SK-N-SH (cell line): ENCODE results near the gene FHIP1B. TPM values are rescaled to one million over a fixed set of nuclear protein-coding genes. Genes with fewer than 3 reads are reported as not detected.

Experiments
- CTCF ChIA-PET: fragments of 300-600, 350-600 bp; formaldehyde crosslinking; extraction: SDS; loops from one replicate; lab custom pipeline; 2021; lab: Yijun Ruan, JAX
- POLR2A ChIA-PET: fragments of 350-600 bp; sonication (Branson Sonifier 250); formaldehyde crosslinking; extraction: SDS; loops from one replicate; lab custom pipeline; 2020; ENCODE audit warnings: antibody characterized with exemption, inconsistent platforms; lab: Yijun Ruan, JAX
- DNase-seq: peaks from one replicate; pipeline ENCODE4 v3.0.0; 2012
- H2AFZ ChIP-seq: fragments of 200-600 bp; sonication (generic); 2 replicates; pipeline ENCODE4 v1.8.1; 2016; ENCODE audit warnings: antibody characterized with exemption, mild to moderate bottlenecking, low read depth
- H3F3A ChIP-seq: fragments of 200-600 bp; sonication (generic); replicated peaks from 2 replicates; pipeline ENCODE3; 2016; ENCODE audit warnings: antibody characterized with exemption, mild to moderate bottlenecking; ENCODE audit not compliant: insufficient read depth
- H3K27ac ChIP-seq, 2 experiments: fragments of 200-500 bp in 1 of 2; fragments of 200-600 bp in 1 of 2; sonication (Bioruptor generic) in 1 of 2; sonication (generic), shearing (Covaris generic) in 1 of 2; 2 replicates each; pipeline versions ENCODE4 v1.5.1 to v1.6.1; 2014 to 2016; ENCODE audit warnings: low read depth in 2 of 2, inconsistent platforms in 1 of 2, low read length in 1 of 2, mild to moderate bottlenecking in 1 of 2, mixed read lengths in 1 of 2
- H3K27me3 ChIP-seq: fragments of 200-600 bp; sonication (generic), shearing (Covaris generic); 2 replicates; pipeline ENCODE4 v1.6.1; 2016; ENCODE audit warnings: mixed run types; ENCODE audit not compliant: insufficient read depth
- H3K36me3 ChIP-seq, 2 experiments: fragments of 200-500 bp in 1 of 2; fragments of 200-600 bp in 1 of 2; sonication (Bioruptor generic) in 1 of 2; sonication (generic) in 1 of 2; replicated peaks in 1 of 2; 2 replicates each; pipeline versions ENCODE3 to v1.5.1; 2014 to 2016; ENCODE audit warnings: low read length in 1 of 2, mild to moderate bottlenecking in 1 of 2; ENCODE audit not compliant: insufficient read depth in 2 of 2, control insufficient read depth in 1 of 2
- H3K4me1 ChIP-seq, 2 experiments: fragments of 200-500 bp in 1 of 2; fragments of 200-600 bp in 1 of 2; sonication (Bioruptor generic) in 1 of 2; sonication (generic), shearing (Covaris generic) in 1 of 2; 2 replicates each; pipeline versions ENCODE4 v1.5.1 to v1.6.1; 2014 to 2016; ENCODE audit warnings: low read depth in 1 of 2, low read length in 1 of 2, mixed run types in 1 of 2; ENCODE audit not compliant: insufficient read depth in 2 of 2, control insufficient read depth in 1 of 2
- H3K4me2 ChIP-seq: fragments of 200-600 bp; sonication (generic), shearing (Covaris generic); 2 replicates; pipeline ENCODE4 v1.6.1; 2017; ENCODE audit warnings: mixed run types
- H3K4me3 ChIP-seq, 2 experiments: fragments of 200-500 bp in 1 of 2; fragments of 200-600 bp in 1 of 2; sonication (Bioruptor generic) in 1 of 2; sonication (generic), shearing (Covaris generic) in 1 of 2; 2 replicates each; pipeline versions ENCODE4 v1.5.1 to v1.8.1; 2014 to 2016; ENCODE audit warnings: low read depth in 2 of 2, inconsistent platforms in 1 of 2, low read length in 1 of 2, mild to moderate bottlenecking in 1 of 2, mixed read lengths in 1 of 2, moderate library complexity in 1 of 2
- H3K79me2 ChIP-seq: fragments of 200-600 bp; sonication (generic); 2 replicates; pipeline ENCODE4 v1.8.1; 2017; ENCODE audit warnings: mild to moderate bottlenecking; ENCODE audit not compliant: insufficient read depth
- H3K9ac ChIP-seq: fragments of 200-600 bp; sonication (generic); 2 replicates; pipeline ENCODE4 v1.6.1; 2017; ENCODE audit warnings: mixed run types
- H3K9me2 ChIP-seq: fragments of 200-600 bp; sonication (generic); 2 replicates; pipeline ENCODE4 v1.6.1; 2017; ENCODE audit warnings: mixed run types
- H3K9me3 ChIP-seq: fragments of 200-600 bp; sonication (generic); 2 replicates; pipeline ENCODE4 v1.6.1; 2017; ENCODE audit warnings: mixed run types, mild to moderate bottlenecking, moderate library complexity
- H4K20me1 ChIP-seq: fragments of 200-600 bp; sonication (generic); 2 replicates; pipeline ENCODE4 v1.6.1; 2017; ENCODE audit warnings: mild to moderate bottlenecking, mixed run types; ENCODE audit not compliant: insufficient read depth
- CHD2 ChIP-seq: fragments of 150-350 bp; IDR thresholded peaks from 2 replicates; pipeline ENCODE4 v1.6.1; 2018; ENCODE audit warnings: low read length; ENCODE audit not compliant: partially characterized antibody
- EP300 ChIP-seq, 2 experiments: IDR thresholded peaks; 2 replicates each; pipeline versions ENCODE4 v1.4.0 to v1.6.1; 2012; ENCODE audit warnings: borderline replicate concordance in 1 of 2, low read depth in 1 of 2, low read length in 1 of 2
- FOSL2 ChIP-seq: IDR thresholded peaks from 2 replicates; pipeline ENCODE4 v1.4.0; 2012; ENCODE audit warnings: low read depth, mild to moderate bottlenecking, moderate library complexity, borderline replicate concordance
- FOXJ3 ChIP-seq: sonication (generic); formaldehyde crosslinking; IDR thresholded peaks from 2 replicates; pipeline ENCODE4 v1.5.1; 2020; ENCODE audit warnings: mild to moderate bottlenecking, missing genetic modification reagents
- FOXM1 ChIP-seq: IDR thresholded peaks from 2 replicates; pipeline ENCODE4 v1.4.0; 2012; ENCODE audit warnings: low read depth, mild to moderate bottlenecking
- GATA2 ChIP-seq: sonication (generic); formaldehyde crosslinking; IDR thresholded peaks from 2 replicates; pipeline ENCODE4 v1.5.0; 2020; ENCODE audit warnings: mild to moderate bottlenecking, missing genetic modification reagents
- IRF3 ChIP-seq: fragments of 150-350 bp; IDR thresholded peaks from 2 replicates; pipeline ENCODE4 v1.6.1; 2016; ENCODE audit warnings: mild to moderate bottlenecking, low read depth, low read length
- JUND ChIP-seq: IDR thresholded peaks from 2 replicates; pipeline ENCODE4 v1.4.0; 2012
- MEF2A ChIP-seq: IDR thresholded peaks from 2 replicates; pipeline ENCODE4 v1.4.0; 2012; ENCODE audit warnings: low read depth, borderline replicate concordance
- MXI1 ChIP-seq: IDR thresholded peaks from 2 replicates; pipeline ENCODE4 v1.6.1; 2012; ENCODE audit warnings: mild to moderate bottlenecking, low read depth, low read length, improper control_type of control experiment
- NFIC ChIP-seq: IDR thresholded peaks from 2 replicates; pipeline ENCODE4 v1.4.0; 2012; ENCODE audit warnings: borderline replicate concordance
- POLR2AphosphoS5 ChIP-seq: IDR thresholded peaks from 2 replicates; pipeline ENCODE4 v1.6.1; 2012; ENCODE audit warnings: low read depth, low read length
- RAD21 ChIP-seq: IDR thresholded peaks from 2 replicates; pipeline ENCODE4 v1.6.1; 2012; ENCODE audit warnings: mild to moderate bottlenecking, low read length
- RCOR1 ChIP-seq: fragments of 150-350 bp; IDR thresholded peaks from 2 replicates; pipeline ENCODE4 v1.6.1; 2017; ENCODE audit warnings: antibody characterized with exemption, low read length
- RFX5 ChIP-seq: IDR thresholded peaks from 2 replicates; pipeline ENCODE4 v1.6.1; 2012; ENCODE audit warnings: mild to moderate bottlenecking, improper control_type of control experiment, low read length
- RXRA ChIP-seq: IDR thresholded peaks from 2 replicates; pipeline ENCODE4 v1.4.0; 2012; ENCODE audit warnings: low read depth, mild to moderate bottlenecking, borderline replicate concordance
- SIN3A ChIP-seq: IDR thresholded peaks from 2 replicates; pipeline ENCODE4 v1.6.1; 2012; ENCODE audit warnings: low read depth, mild to moderate bottlenecking, low read length, moderate library complexity, borderline replicate concordance
- SMC3 ChIP-seq: IDR thresholded peaks from 2 replicates; pipeline ENCODE4 v1.6.1; 2012; ENCODE audit warnings: low read depth, low read length, improper control_type of control experiment
- TEAD4 ChIP-seq: IDR thresholded peaks from 2 replicates; pipeline ENCODE4 v1.4.0; 2012; ENCODE audit warnings: mild to moderate bottlenecking, borderline replicate concordance; ENCODE audit not compliant: insufficient read depth
- USF1 ChIP-seq: IDR thresholded peaks from 2 replicates; pipeline ENCODE4 v1.4.0; 2012; ENCODE audit warnings: low read depth, borderline replicate concordance
- YY1 ChIP-seq: IDR thresholded peaks from 2 replicates; pipeline ENCODE4 v1.4.0; 2012; ENCODE audit warnings: low read depth, mild to moderate bottlenecking
- ZBTB33 ChIP-seq: IDR thresholded peaks from 2 replicates; pipeline ENCODE4 v1.4.0; 2012; ENCODE audit warnings: low read depth, borderline replicate concordance
- WGBS: methylation state at CpG from one replicate; pipeline ENCODE4 v1.1.6; 2017; ENCODE audit warnings: low lambda C conversion rate; 5-methylcytosine and 5-hydroxymethylcytosine counted together
- polyA plus RNA-seq, 3 experiments: library from polyadenylated mRNA; depleted of rRNA; stranded (reverse); fragments of >200 nt; gene quantifications; 2 replicates each; pipeline ENCODE4 v1.2.3, GENCODE V29; 2012
- TF ChIP-seq, protein P1 (sequence below): fragments of 200-600 bp; sonication (generic); IDR thresholded peaks from 2 replicates; pipeline ENCODE4 v1.6.1; 2017; ENCODE audit warnings: antibody characterized with exemption, mild to moderate bottlenecking, moderate library complexity
- TF ChIP-seq, protein P2 (sequence below): IDR thresholded peaks from 2 replicates; pipeline ENCODE4; 2012

Gene FHIP1B
- polyA plus RNA-seq, 1 of the 3 experiments (the other 2 are of a cell fraction): 26.3 TPM

DNA sequence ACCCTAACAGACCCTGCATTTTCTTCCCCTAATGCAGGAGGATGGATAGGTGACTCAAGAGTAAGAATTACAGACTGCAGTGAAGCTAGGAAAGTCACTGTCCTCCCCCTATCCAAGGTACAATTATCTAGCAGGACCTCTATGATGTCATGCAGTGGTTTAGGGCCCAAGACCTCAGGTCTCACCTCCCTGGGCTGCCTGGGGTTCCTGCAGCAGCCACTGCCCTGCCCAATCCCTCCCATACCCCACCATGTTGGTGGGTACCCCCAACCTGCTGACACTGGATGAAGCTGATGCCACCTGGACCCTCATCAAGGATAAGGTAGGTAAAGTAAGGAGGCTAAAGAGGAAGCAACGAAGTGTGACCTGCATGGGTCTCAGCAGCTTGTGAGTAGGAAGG lies 29.1 kb downstream of the FHIP1B start, which contains the start of gene C11orf42:
Gene C11orf42 (plus strand): TSS at position 192 of the 400 bp plus-strand sequence. CDS start 59 bp downstream, at position 251.
- Histone ChIP-seq H3K9me3 (no peaks in the 10 kb centered on the region), H3F3A (no peaks in the 10 kb centered on the region), H3K27me3 (no peaks in the 10 kb centered on the region), H3K36me3 (peaks cover 6 to 20% of the 10 kb centered on the region in 2 experiments), H2AFZ (no peak within 1 kb of the TSS), H4K20me1 (no peaks in the 10 kb centered on the region), H3K79me2 (no peaks in the 10 kb centered on the region), H3K9ac (no peak within 1 kb of the TSS), H3K4me3 (no peak within 1 kb of the TSS), H3K4me2 (no peak within 1 kb of the TSS), H3K27ac (no peak within 1 kb of the TSS), H3K9me2 (no peaks in the 10 kb centered on the region)
- 84% methylated on average over 1 of the region's 1 CpG for WGBS
- CTCF ChIA-PET: interaction anchor here (1.2 kb wide), 1 partner anchor 149 kb away, joined by 4 read pairs; no protein-coding TSS in a partner anchor
- POLR2A ChIA-PET: no interaction called here
- DNase-seq: no peak
- TF ChIP-seq CHD2: no peak
- TF ChIP-seq, protein P1, sequence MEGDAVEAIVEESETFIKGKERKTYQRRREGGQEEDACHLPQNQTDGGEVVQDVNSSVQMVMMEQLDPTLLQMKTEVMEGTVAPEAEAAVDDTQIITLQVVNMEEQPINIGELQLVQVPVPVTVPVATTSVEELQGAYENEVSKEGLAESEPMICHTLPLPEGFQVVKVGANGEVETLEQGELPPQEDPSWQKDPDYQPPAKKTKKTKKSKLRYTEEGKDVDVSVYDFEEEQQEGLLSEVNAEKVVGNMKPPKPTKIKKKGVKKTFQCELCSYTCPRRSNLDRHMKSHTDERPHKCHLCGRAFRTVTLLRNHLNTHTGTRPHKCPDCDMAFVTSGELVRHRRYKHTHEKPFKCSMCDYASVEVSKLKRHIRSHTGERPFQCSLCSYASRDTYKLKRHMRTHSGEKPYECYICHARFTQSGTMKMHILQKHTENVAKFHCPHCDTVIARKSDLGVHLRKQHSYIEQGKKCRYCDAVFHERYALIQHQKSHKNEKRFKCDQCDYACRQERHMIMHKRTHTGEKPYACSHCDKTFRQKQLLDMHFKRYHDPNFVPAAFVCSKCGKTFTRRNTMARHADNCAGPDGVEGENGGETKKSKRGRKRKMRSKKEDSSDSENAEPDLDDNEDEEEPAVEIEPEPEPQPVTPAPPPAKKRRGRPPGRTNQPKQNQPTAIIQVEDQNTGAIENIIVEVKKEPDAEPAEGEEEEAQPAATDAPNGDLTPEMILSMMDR: no peak
- no peak for TF ChIP-seq MEF2A
- no peak for TF ChIP-seq RAD21
- TF ChIP-seq NFIC: no peak
- no peak for TF ChIP-seq POLR2AphosphoS5
- no peak for TF ChIP-seq FOSL2
- TF ChIP-seq, protein P2, sequence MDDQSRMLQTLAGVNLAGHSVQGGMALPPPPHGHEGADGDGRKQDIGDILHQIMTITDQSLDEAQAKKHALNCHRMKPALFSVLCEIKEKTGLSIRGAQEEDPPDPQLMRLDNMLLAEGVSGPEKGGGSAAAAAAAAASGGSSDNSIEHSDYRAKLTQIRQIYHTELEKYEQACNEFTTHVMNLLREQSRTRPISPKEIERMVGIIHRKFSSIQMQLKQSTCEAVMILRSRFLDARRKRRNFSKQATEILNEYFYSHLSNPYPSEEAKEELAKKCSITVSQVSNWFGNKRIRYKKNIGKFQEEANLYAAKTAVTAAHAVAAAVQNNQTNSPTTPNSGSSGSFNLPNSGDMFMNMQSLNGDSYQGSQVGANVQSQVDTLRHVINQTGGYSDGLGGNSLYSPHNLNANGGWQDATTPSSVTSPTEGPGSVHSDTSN: no peak
- no peak for TF ChIP-seq ZBTB33
- TF ChIP-seq RFX5: no peak
- no peak for TF ChIP-seq JUND
- TF ChIP-seq, all 33 proteins: peak for 0
- H3K4me1 ChIP-seq: no peaks in the 10 kb centered on the region

- Histone ChIP-seq H3K4me3 (no peak overlapping the region), H3K79me2 (no peaks in the 10 kb centered on the region), H3K4me1 (no peaks in the 10 kb centered on the region), H3K36me3 (peaks cover 6 to 15% of the 10 kb centered on the region in 2 experiments), H3K27ac (no peak overlapping the region), H4K20me1 (no peaks in the 10 kb centered on the region), H2AFZ (no peak overlapping the region), H3F3A (no peaks in the 10 kb centered on the region), H3K27me3 (no peaks in the 10 kb centered on the region), H3K9me2 (no peaks in the 10 kb centered on the region), H3K4me2 (no peak overlapping the region), H3K9me3 (no peaks in the 10 kb centered on the region), H3K9ac (no peak overlapping the region)
- no peak for DNase-seq
- CTCF ChIA-PET: interaction anchor here (0.6 to 0.8 kb wide), 2 partner anchors 159 to 1894 kb away, joined by 3 read pairs; no protein-coding TSS in a partner anchor
- POLR2A ChIA-PET: no interaction called here
- WGBS: 100% methylated on average over 1 of the region's 1 CpG
- no peak for TF ChIP-seq RCOR1
- TF ChIP-seq TEAD4: no peak
- TF ChIP-seq SIN3A: no peak
- no peak for TF ChIP-seq GATA2 (CRISPR knock-in tag)
- no peak for TF ChIP-seq MXI1
- TF ChIP-seq FOXM1: no peak
- no peak for TF ChIP-seq FOXJ3 (CRISPR knock-in tag)
- no peak for TF ChIP-seq YY1
- no peak for TF ChIP-seq SMC3
- TF ChIP-seq RXRA: no peak
- TF ChIP-seq IRF3: no peak
- TF ChIP-seq JUND: no peak
- no peak for TF ChIP-seq EP300 (IDR thresholded peaks at IDR 0.05; ENCODE audit: borderline replicate concordance in 1 of 2, low read depth in 1 of 2, low read length in 1 of 2)
- TF ChIP-seq USF1: no peak
Observed at GRCh38 chr11:6204706-6205105, 29.7 kb downstream of the FHIP1B start.
